22Rv1 (cell line): Measurements from ENCODE around the gene ADGRL3.

Experiments used
- CTCF ChIP-seq: fragments of 450-650 bp; IDR thresholded peaks from 2 replicates; pipeline ENCODE4 v1.5.1; 2017; ENCODE audit warnings: mild to moderate bottlenecking
- ZFX ChIP-seq: fragments of 450-650 bp; IDR thresholded peaks from 2 replicates; pipeline ENCODE4 v1.6.1; 2017; ENCODE audit warnings: antibody characterized with exemption, borderline replicate concordance

- TF ChIP-seq CTCF (peak; percentile 25; the same call in 1 of the 2 replicates), ZFX (no peak)
Observed at GRCh38 chr4:61619528-61619927, 419.4 kb downstream of the ADGRL3 start.
